ENCODE results near the gene NCOR1.
"Not testable (repeated sequence)": the region's sequence is repeated elsewhere in the genome, so short reads cannot be mapped to it uniquely, and the experiment has no call there.

Gene NCOR1

DNA sequence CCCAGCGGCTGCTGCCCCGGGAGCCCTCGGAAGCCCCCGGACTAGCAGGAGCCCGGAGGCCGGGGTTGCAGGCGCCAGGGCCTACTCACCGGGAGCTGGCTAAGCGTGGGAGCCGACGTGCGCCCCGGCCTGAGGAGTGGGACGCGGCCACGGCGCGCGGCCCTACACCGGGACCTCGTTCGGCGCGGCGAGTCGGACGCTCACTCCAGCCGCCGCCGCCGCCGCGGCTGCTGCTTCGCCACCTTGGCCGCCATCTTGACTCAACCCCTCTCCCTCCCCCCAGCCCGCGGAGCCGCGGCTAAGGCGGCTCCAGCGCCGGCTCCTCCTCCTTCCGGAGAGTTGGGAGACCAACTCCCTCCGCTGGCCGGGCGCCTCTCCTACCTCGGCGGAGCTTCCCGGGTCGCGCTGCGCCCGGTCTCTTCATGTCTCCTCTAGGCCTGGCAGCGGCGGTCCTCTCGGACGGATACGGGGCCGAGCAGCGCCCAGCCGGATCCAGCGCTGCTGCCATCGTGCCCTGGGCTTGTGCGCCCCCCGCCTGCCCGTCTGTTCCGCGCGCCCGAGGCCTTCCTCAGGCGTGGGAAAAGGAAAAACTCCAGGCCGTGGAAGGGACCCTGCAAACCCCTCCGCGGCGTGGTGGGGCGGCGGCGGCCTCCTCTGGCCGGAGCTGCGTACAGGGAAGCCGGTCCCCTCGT is at the start of gene NCOR1:
Gene NCOR1, minus strand, starts transcription at position 262 of the 692 bp plus-strand sequence. CDS start 20,965 bp downstream, outside the sequence.
- peak; percentile 84 to 85 for DNase-seq

GRCh38 chr17:16262201-16262600 is 46.9 kb upstream of the NCOR1 start:
- DNase-seq = no peak

GRCh38 chr17:16261049-16261448 is 45.7 kb upstream of the NCOR1 start:
- no peak for DNase-seq

DNA sequence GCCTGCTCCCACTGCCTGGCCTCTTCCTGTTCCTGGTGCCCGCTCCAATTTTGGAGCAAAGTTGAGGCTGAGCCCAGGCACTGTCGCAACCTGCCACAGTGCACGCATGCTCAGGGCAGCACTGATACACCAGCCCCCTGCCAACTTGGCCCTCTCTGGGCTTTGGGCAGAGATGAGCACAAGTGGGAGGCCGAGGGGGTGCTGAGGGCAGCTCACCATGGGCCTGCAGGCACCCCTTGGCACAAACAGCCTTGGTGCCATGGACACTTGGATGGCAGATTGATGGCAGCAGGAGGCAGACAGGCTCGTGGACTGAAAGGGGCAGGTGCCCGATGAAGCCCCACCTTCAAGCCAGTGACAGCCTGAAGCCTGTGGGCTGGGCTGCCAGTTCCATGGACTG is 44.6 kb upstream of the NCOR1 start:
- no peak for DNase-seq

DNA sequence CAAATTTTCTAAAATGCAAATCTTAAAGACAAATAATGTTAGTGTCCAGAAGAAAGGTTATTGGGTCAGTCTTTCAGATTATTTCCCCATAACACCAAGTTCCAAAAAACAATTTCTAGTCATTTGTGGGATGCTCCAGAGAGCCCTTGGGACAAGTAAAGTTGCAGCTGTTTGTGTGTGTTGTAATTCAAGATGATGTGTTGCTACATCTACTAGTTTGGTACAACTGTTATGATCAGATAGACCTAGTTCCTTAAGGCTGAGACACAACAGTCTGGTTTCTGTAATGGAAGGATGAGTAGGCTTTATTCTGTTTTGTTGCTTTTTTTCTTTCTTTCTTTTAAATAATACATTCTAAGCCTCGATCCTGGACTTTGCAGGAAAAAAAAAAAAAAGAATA is 43.6 kb upstream of the NCOR1 start:
- no peak for DNase-seq

- DNase-seq = no peak
Measured at GRCh38 chr17:16255481-16255921, 40.2 kb upstream of the NCOR1 start.

DNA sequence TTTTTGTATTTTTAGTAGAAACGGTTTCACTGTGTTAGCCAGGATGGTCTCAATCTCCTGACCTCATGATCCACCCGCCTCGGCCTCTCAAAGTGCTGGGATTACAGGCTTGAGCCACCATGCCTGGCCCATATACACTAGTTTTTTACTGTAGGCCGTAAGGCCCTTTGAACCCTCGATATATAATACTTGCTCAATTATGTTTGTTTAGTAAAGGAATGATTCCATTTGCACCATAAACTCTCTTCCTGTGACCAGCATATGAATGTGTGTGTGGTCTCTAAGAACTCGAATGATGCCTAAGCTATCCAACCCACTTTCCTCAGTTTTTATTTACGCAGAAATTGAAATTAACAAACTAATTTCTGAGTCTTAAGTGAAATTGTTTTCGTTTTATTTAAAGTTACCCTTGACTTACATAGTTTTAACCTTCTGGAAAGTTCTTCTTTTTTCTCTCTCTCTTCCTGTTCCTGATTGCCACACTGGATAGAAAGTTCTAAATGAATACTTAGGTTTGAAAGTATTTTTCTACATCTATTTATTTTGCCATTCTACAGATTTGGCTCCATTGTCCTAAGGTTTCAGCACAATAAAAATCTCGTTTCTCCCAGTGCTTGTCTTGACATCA is 39.6 kb upstream of the NCOR1 start:
- no peak for DNase-seq

- DNase-seq = no peak
Measured at GRCh38 chr17:16251556-16251955, 36.2 kb upstream of the NCOR1 start.

DNA sequence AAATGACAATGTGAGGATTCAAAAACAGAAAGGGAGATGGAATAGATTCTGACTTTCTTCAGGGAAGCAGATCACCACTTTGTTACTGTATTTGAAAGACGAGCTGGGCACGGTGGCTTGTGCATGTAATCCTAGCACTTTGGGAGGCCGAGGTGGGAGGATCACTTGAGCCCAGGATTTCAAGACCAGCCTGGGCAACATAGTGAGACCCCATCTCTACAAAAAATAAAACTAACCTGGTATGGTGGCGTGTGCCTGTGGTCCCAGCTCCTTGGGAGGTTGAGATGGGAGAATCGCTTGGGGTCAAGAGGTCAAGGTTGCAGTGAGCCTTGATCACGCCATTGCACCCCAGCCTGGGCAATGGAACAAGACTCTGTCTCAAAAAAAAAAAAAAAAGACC is 35.7 kb upstream of the NCOR1 start:
- DNase-seq = no peak

DNA sequence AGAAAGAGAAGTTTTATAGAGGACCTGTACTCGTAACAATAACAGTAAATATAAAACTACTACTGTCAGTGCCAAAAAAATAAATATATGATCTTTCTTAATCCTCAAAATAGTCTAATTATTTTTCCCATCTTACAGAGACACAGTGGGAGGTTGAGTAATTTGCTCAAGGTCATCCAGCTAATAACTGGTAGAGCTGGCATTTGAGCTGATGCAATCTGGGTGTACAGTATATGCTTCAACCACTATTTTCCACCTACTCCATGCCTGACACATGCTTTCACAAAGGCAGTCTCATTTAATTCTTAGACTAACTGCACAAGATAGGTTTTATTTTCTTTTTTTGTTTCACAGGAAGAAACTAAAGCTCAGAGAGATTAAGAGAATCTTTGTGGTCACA is 35.3 kb upstream of the NCOR1 start:
- DNase-seq = no peak

- no peak for DNase-seq
Measured at GRCh38 chr17:16247586-16247984, 32.3 kb upstream of the NCOR1 start.

- no peak for DNase-seq
Measured at GRCh38 chr17:16243801-16244567, 28.6 kb upstream of the NCOR1 start.

DNA sequence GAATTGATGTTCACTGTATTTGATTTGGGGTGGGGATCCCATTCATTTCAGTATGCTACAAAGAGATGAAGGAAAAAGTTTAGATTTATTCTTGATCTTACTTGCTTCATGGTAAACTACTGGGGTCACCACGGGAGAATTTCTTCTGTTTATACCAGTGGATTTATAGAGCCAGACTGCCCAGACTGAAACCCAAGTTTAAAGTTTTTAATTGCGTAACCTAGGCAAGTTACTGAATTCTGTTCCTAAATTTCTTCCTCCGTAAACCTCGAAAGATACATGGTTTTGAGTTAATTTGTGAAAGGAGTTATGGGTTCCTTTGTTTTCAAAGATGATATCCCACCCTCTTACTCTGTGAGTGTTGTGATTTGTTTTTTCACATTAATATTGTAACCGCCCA is 28.1 kb upstream of the NCOR1 start:
- DNase-seq = no peak

GRCh38 chr17:16241906-16242399 is 26.6 kb upstream of the NCOR1 start:
- no peak for DNase-seq

DNA sequence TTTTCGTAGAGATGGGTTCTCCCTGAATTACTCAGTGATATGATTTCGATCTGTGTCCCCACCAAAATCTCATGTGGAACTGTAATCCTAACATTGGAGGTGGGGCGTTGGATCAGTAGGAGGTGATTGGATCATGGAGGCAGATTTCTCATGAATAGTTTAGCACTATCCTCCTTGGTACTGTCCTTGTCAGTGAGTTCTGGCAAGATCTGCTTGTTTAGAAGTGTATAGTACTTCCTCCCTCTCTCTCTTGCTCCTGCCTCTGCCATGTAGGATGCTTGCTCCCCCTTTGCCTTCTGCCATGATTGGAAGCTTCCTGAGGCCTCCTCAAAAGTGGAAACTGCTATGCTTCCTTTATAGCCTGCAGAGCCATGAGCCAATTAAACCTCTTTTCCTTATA is 24.6 kb upstream of the NCOR1 start:
- no peak for DNase-seq

DNA sequence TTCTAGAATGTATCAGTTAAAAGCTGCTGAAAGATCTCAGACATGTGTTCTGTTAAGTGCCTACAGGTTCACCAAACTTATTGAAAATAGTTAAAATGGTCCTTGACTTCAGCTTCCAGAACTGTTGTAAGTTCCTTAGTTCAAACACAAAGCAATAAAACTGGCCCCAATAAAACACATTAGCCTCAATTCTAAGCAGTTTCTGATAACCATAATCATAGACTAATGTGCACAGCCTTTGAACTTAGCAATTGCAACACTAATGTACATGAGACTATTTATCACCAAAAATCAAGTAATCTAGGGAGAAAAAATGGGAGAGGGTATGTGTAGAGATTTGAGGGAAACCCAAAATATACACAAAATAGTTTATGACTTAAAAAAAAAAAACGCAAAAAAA is 17.1 kb upstream of the NCOR1 start:
- DNase-seq = no peak

GRCh38 chr17:16229912-16230561 is 14.7 kb upstream of the NCOR1 start:
- DNase-seq = not testable (repeated sequence)

DNA sequence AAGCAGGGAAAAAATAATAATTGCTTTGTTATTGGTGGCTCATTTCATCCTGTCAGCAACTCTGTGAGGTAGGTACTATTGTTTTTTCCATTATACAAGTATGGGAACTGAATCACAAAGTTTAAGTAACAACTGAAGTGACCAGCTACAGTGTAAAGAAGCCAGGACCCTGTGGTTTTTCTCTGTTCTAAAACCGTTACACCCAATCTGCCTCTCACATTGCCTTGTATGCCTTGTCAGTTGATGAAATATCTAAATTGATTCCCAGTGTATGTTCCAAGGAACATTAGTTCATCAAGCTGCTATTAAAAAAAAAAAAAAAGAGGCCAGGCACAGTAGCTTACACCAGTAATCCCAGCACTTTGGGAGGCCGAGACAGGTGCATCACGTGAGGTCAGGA is 7.1 kb upstream of the NCOR1 start:
- DNase-seq = no peak

DNA sequence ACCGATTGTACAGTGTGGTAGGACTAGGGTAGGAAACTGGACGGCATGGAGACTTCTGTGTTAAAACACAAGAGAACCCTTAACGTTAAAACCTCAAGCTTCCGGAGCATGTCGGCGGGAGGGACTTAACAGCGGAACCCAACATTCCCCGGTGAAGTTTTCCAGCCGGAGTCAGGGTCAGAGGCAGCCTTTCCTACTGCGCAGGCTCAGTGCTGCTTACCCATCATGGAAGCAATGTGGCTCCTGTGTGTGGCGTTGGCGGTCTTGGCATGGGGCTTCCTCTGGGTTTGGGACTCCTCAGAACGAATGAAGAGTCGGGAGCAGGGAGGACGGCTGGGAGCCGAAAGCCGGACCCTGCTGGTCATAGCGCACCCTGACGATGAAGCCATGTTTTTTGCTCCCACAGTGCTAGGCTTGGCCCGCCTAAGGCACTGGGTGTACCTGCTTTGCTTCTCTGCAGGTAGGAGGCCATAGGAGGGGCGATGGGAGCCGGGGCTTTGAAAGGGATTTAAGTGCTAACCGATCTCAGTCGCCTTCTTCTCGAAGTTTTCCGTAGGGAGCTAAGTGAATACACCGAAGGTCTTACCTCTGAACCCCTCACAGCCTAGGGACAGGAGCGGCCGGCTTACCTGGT is 1.8 kb upstream of the NCOR1 start, which contains the start of gene PIGL:
Gene PIGL, plus strand, starts transcription at position 209 of the 634 bp plus-strand sequence. Its CDS starts 17 bp downstream, at position 226.
- DNase-seq = peak; percentile 85 to 86

DNA sequence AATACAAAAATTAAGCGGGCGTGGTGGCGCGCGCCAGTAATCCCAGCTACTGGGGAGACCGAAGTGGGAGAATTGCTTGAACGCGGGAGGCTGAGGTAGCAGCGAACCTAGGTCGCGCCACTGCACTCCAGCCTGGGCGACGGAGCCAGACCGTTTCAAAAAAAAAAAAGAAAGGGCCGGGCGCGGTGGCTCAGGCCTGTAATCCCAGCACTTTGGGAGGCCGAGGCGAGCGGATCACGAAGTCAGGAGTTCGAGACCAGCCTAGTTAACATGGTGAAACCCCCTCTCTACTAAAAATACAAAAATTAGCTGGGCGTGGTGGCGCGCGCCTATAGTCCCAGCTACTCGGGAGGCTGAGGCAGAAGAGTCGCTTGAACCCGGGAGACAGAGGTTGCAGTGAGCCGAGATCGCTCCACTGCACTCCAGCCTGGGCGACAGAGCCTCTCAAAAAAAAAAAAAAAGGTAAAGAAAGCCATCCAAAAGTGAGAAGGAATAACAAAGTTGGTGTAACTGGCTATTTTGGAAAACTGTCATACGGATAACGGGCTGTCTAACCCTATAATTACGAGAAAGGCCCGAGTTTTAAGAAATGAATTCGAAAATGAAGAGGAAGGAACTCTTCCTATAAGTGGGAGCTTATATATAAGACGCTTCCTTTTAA is 1.1 kb upstream of the NCOR1 start:
- DNase-seq = not testable (repeated sequence)

GRCh38 chr17:16215965-16216316 is 607 bp upstream of the NCOR1 start:
- DNase-seq = peak in 1 of 2 experiments; percentile 3

- DNase-seq = peak in 1 of 2 experiments; percentile 12
Measured at GRCh38 chr17:16215002-16215272, 397 bp downstream of the NCOR1 start.
